ENCODE measurements around the gene CITED1.

Gene CITED1

DNA sequence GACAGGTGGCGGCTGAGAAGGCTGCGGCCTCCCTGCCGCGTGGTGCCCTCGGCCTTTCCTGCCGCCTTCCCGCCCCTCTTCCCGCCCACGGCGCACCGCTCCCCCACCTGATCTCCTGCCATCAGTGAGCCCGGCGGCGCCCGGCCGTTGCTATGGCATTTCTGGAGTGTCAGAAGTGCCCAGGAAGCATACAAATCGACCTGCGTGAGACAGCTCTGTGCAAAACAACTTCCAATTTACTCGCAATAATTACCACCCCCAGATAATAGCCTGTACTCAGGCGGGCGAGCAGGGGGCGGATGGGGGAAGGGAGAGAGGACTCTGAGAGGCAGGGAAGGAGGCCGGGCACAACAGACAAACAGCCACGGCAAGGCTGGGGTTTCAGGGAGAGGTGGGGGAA, 50.3 kb downstream of the CITED1 start:
- CTCF ChIA-PET: interaction anchor here (2.2 kb wide), 1 partner anchor 10 kb away, joined by 11 read pairs; no protein-coding TSS in a partner anchor
- TF ChIP-seq, protein P1, sequence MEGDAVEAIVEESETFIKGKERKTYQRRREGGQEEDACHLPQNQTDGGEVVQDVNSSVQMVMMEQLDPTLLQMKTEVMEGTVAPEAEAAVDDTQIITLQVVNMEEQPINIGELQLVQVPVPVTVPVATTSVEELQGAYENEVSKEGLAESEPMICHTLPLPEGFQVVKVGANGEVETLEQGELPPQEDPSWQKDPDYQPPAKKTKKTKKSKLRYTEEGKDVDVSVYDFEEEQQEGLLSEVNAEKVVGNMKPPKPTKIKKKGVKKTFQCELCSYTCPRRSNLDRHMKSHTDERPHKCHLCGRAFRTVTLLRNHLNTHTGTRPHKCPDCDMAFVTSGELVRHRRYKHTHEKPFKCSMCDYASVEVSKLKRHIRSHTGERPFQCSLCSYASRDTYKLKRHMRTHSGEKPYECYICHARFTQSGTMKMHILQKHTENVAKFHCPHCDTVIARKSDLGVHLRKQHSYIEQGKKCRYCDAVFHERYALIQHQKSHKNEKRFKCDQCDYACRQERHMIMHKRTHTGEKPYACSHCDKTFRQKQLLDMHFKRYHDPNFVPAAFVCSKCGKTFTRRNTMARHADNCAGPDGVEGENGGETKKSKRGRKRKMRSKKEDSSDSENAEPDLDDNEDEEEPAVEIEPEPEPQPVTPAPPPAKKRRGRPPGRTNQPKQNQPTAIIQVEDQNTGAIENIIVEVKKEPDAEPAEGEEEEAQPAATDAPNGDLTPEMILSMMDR (IDR thresholded peaks at IDR 0.05; ENCODE audit: insufficient read depth, low read length, missing control alignments): no peak
- POLR2A ChIA-PET: interaction anchor here (1.4 kb wide), 1 partner anchor 22 kb away, joined by 4 read pairs; the partner anchor contains the start of gene RPS4X
- no peak for DNase-seq (ENCODE audit: low read depth, low spot score)
- H3K4me3 ChIP-seq (ENCODE audit: low read depth, low read length): no peak overlapping the region

DNA sequence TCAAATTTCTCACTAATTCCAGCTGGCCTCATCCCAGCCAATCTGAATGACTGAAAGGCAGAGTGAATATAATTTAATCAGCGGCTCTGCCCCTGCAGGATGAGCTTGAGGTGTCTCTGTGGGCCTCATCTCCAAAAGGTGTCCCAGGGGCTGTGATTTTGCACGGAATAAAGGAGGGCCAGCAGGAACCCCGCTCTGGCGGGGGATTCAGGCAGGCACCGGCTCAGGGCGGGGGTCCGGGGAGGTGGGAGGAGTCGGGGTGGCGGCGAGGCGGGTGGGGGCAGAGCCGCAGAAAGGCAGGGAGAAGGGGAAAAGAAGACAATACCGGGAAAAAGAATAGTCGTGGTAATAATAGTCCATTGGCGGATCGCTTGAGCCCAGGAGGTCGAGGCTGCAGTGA, 50.9 kb downstream of the CITED1 start:
- TF ChIP-seq, protein P1 (IDR thresholded peaks at IDR 0.05; ENCODE audit: insufficient read depth, low read length, missing control alignments): no peak
- POLR2A ChIA-PET: interaction anchor here (1.4 kb wide), 1 partner anchor 22 kb away, joined by 4 read pairs; the partner anchor contains the start of gene RPS4X
- CTCF ChIA-PET: interaction anchor here (1.6 to 2.2 kb wide), 2 partner anchors 9 to 22 kb away, joined by 4 to 11 read pairs; partner anchors contain the start of gene RPS4X
- H3K4me3 ChIP-seq (ENCODE audit: low read depth, low read length): no peak overlapping the region
- no peak for DNase-seq (ENCODE audit: low read depth, low spot score)

DNA sequence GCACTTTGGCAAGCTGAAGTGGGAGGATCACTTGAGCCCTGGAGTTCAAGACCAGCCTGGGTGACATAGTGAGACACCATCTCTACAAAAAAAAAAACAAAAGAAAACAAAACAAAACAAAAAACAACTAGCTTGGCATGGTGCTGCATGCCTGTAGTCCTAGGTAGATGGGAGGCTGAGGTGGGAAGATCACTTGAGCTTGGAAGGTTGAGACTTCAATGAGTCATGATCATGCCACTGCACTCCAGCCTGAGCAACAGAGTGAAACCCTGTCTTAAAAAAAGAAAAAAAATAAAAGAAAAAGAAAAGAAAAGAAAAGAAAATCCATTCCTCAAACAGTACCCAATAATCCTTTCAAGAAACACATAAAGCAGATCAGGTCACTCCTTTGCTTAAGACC, 52.0 kb downstream of the CITED1 start:
- H3K4me3 ChIP-seq (ENCODE audit: low read depth, low read length): no peak overlapping the region
- POLR2A ChIA-PET: no interaction called here
- TF ChIP-seq, protein P1 (IDR thresholded peaks at IDR 0.05; ENCODE audit: insufficient read depth, low read length, missing control alignments): no peak
- CTCF ChIA-PET: interaction anchor here (0.6 to 2.2 kb wide), 4 partner anchors 8 to 421 kb away, joined by 3 to 11 read pairs (median 4); partner anchors contain the start of gene RPS4X
- no peak for DNase-seq (ENCODE audit: low read depth, low spot score)

Data from AG04449 (cell line).